Glomerular visceral epithelial cell (primary cell): ENCODE measurements around the gene KRT35.

ENCODE experiments used
- DNase-seq: peaks from one replicate; pipeline ENCODE4 v3.0.0-alpha.2; 2016; ENCODE audit errors: extremely low spot score

KRT35 gene

GRCh38 chr17:41512546-41513167, 31.7 kb upstream of the KRT35 start:
- no peak for DNase-seq

DNA sequence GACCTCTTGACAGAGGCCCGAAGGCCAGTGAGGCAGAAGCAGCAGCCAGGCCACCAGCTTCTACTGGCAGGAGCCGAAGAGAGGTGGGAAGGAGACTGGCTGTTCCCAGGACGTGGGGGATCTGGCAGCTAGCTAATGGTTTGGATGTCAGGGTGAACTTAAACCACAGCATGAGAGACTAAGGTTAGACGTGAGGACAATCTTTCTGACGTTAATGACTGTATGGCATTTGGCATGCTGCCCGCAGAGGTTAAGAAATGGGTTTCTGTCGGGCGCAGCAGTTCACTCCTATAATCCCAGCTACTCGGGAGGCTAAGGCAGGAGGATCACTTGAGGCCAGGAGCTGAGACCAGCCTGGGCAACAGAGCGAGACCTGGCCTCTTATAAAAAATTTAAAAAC, 30.8 kb upstream of the KRT35 start:
- no peak for DNase-seq

- DNase-seq = no peak
Observed at GRCh38 chr17:41511116-41511515, 30.2 kb upstream of the KRT35 start.

DNA sequence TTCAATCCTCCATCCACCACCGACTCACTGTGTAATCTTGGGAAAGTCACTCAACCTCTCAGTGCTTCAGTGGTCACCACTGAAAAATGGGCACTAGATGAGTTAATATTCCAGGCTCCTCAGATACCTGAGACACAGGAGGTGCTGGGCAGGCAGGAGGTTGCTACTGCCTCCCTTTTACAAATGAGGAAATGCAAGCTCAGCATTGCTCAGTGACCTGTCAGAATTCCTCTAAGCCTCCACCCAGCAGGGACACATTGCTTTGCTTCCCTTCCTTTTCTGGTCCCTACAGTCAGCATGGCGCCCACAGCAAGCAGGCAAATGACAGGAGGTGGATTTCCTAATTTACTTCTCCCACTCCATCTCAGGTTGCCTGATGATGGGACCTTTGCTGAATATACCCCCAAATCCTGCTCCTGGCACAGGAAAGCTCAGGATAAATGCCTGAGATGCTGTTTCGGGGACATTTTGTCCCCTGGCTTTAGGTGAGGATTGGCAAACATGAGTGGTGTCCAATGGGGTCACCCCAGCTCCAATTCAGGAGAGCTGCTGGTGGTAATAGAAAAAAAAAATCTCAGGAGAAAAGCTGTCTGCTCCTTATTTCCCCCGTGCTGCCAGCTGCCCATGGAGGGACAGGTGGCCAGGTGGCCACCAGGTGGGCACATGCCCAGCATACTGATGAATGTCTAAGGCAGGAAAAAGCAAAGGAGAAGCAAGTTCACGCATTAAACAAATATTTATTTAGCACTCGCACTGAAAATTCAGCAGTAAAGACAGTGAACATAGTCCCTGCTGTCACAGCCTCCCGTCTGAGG, 29.5 kb upstream of the KRT35 start:
- DNase-seq = no peak

- no peak for DNase-seq
Observed at GRCh38 chr17:41507315-41507880, 26.4 kb upstream of the KRT35 start.

DNA sequence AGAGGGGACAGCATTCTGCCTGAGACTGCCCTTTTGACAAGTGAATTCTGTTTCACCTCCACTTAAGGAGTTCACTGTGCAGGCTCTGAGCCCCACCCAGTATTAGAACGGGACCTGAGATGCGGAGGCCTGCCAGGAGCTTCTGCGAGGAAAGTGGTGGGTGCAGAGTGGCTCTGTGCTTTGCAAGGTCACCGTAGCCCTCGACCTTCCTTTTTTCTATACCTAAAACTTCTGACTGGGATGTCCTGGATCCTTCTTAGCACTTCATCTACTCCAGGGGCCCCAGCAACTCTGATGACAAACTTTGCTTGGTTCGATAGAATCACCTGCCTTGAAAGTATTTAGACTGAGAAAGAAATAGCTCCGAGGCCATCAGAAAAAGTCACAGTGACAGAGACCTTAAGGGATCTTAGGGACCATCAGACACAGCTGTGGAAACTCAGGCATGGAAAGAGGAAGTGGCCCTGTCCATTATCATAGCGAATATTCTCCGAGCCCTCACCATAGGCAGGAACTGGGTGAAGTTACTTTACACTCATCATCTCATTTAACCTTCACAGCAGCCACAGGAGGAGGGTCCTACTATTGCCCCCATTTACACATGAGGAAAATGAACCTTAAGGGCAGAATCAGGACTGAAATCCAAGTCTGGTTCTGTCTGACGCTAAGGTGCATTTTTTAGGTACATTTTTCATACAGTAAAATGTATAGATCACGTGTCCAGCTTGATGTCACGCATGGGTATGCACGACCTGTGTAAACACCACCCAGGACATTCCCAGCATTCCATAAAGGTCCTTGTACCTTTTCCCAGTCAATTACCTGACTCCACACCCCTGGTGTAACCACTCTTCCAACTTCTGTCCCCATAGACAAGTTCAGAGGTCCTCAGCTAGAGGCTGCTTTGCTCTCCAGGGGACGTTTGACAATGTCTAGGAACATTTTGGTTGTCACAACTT, 25.1 kb upstream of the KRT35 start:
- no peak for DNase-seq

DNA sequence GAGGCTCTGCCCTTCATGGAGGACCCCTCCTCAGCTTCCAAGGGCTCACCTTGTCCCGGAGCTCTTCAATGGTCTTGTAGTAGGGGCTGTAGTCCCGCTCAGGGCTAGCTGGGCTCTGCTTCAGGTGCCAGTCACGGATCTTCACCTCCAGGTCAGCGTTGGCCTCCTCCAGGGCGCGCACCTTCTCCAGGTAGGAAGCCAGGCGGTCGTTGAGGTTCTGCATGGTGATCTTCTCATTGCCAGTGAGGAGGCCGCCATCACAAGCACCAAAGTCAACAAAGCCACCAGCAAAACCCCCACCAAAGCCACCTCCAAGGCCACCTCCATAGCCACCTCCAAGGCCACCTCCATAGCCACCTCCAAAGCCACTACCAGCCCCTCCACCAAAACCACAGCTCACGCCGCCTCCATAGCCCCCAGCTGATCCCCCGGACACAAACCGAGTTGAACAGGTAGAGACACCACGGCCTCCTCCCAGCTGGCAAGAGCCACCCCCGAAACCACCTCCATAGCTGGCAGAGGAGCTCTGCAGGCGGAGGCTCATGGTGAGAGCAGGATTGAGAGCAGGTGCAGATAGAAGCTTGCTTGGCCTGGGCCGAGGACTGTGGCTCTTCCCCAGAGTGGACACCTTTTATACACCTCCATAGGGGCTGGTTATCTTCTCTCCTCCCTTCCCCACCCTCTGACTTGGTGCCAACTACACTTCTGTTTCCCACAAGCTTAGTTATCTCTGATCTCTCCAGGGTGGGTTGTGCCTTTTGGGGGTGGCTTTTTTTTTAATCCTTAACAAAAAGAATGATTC, 24.3 kb upstream of the KRT35 start, which contains the start of gene KRT13:
TSS of gene KRT13 (minus strand) at position 606 of the 802 bp plus-strand sequence. CDS start at position 544, 62 bp downstream.
- DNase-seq = no peak

DNA sequence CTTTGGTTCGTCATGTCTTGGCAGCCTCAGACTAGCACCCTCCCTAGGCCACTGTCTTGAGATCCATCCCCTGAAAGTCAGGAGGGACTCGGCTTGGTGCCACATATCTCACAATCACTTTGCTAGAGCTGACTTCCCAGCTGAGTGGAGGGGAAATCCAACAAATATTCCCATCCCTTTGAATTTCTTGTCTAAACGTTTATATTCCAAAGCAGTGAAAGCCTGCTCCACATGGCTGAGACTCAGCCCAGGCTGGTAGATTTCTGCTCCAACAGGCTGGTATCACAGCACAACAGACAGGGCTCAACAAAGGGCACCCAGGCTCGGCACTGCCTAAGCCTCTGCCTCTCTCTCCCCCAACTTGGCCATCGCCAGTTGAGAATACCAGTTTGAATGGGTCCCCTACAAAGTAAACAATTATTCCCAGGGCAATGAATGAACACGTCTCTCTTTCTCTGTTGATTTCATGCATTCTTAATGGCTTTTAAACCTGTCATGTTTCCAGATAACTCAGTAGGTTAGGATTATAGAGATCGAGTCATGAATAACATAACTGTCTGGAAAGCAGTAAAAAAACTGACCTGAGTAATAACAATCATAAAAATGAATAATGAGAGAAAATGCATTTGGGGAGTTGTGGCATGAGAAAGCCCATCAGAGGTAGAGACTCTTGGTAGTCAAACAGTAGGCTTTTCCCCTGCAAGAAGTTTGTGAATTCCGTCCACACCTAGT, 23.5 kb upstream of the KRT35 start:
- DNase-seq = no peak

- no peak for DNase-seq
Observed at GRCh38 chr17:41503202-41503601, 22.3 kb upstream of the KRT35 start.

DNA sequence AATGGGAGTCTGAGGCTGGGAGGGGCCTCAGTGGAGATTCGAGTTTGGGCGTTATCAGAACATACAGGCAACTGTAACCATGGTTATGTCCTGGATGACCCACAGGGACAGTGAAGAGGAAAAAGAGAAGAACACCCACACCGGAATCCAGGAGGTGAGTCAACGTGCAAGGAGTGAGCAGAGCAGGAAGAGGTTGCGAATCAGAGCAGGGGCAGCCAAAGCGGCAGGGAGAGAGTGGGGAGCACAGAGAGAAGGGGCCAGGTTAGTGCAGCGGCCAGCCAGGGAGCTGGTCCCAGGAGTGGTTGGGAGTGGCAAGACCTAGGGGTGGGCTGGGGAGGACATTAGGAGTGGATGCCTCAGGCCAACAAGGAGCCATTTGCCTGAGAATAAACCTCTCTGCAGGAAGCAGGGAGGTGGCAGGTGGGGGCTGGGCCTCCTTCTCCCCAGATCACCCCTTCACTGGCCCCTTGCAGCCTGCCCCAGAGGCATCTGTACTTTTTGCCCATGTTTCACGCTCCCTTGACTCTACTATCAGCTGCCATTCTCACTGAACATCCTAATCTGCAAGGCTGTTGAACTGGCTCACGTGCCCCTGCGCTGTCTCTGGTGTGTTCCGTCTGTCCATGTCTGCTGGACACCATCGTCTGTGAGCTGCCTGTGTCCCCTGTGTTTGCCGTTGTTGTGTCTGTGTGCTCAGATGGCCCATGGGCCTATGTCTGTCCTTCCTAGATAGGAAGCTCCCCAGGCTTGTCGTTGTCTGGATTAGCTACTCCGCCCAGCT, 19.4 kb upstream of the KRT35 start:
- DNase-seq = peak; percentile 79

DNA sequence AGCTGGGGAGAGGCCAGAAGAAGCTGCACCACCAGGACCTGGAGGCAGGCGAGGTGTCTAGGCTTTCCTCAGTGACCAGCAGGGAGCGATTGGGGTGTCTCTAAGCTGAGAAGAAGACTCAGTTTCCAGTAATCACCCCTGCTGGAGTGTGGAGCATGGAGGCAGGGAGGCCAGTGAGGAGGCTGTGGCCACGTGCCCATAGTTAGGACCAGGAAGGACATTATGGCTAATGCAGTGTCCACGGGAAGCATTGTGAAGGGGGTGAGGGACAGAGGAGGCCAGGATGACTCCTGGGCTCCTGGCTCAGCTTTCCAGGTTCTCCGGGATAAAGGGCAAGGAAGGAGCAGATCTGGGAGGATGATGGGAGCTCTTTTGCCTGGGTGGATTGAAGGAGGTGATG, 18.8 kb upstream of the KRT35 start:
- DNase-seq = no peak

GRCh38 chr17:41498276-41498675, 17.3 kb upstream of the KRT35 start:
- DNase-seq = no peak

GRCh38 chr17:41496803-41497484, 16.0 kb upstream of the KRT35 start:
- peak; percentile 87 for DNase-seq

DNA sequence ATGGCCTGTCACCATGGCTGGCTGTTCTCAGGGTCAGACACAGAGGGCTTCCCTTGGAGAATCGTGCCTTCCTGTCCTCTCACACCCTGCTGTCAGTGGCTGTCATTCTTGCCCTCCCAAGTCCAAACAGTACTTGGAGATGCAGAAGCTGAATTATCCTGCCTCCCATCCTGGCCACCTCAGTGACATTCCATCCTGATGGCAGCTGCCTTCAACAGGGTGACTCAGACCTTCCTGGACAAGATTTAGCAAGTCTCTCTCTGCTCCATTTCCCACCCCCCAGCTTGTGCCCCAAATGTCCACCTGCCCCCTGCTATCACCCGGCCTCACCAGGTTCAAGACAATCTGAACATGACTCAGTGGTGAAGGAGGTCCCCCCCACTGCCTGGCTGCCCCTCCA, 13.6 kb upstream of the KRT35 start:
- DNase-seq = peak; percentile 59

DNA sequence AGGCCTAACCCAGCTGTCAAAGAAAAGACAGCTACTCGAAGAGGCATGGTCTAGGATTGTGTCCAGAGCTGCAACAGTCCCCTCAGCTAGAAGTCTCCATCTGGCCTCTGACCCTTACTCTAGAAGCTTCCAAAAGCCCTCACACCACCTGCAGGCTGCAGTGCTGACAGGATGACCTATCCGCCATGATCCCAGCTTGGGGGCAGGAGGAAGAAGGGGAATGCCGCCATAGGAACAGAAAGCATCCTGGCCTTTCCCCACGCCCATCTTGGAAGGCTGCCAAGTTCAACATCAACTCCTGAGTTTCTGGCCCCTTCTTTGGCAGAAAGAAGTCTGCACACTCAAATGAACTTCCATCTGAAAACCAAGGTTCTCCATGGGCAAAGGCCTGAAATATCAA, 11.8 kb upstream of the KRT35 start:
- peak; percentile 57 for DNase-seq

DNA sequence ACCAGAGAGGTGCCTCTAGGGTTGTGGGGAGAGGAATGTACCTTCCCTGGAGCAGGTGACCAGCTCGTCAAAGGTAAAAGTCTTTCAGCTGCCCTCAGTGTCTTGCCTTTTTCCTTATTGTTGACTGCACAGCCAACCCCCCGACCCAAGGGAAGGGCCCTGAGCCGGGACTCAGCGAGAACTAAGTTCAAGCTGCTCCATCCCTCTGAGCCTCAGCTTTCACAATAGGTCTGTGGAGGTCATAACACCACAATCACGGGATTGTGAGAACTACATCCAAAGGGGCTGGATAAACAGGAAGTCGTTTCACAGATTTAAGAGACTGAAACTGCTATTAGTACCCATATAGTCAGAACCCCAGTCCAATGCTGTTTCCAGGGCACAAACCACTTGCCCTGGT, 11.4 kb upstream of the KRT35 start:
- no peak for DNase-seq

- DNase-seq = no peak
Observed at GRCh38 chr17:41491476-41491875, 10.5 kb upstream of the KRT35 start.

DNA sequence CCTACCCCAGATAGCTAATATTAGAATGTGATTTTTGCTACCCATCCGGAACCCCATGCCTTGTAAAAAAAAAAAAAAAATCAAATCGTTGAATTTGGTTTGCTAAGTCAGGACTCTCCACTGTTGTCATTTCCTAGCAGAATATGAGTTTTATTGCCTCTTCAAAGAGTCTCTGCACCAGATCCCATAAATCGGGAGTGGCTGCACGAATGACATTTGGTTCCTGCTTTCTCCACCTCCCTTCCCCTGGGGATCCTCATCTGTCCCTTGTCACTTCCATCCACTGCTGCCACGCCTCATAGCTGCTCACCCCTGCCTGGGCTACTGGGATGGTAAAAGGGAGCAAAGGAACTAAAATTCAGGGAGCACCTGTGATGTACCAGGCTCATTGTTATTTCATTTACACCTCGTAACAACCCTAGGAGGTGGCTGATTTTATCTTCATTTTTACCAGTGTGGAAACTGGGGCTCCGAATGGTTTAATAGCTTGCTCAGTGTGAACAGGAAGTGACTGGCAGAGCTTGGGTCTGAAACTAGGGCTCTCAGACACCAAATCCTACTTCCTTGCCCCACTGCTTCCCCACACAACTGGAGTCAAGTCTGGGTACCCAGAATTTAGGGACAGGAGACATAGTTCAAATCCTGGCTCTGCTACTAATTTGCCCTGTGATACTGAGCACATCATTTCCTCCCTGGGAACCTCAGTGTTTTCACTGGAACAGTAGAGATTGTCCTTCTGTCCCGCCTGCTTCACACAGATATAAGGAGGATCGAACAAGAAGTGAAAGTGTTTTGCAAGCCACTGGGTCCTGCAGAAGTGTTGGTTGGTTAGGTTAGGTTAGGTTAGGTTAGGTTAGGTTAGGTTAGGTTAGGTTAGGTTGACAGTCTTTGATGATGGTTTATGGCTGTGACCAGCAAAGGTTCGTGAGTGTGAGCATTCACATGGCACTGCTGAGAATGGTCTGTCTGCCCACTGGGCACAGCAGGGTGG, 9.3 kb upstream of the KRT35 start:
- DNase-seq = no peak
